DND-41 (cell line): Measurements from ENCODE around the gene TMEM132D.

Experiments
- ATAC-seq: fragments of 200-7000 bp; cut with Tn5 transposase; 3 replicates; pipeline ENCODE4 v1.9.1; 2021; ENCODE audit warnings: low read depth; ENCODE audit not compliant: insufficient read depth
- DNase-seq: peaks from one replicate; pipeline ENCODE4 v3.0.0-alpha.2; 2020
- H2AFZ ChIP-seq: 2 replicates; pipeline ENCODE4 v1.6.0; 2012; ENCODE audit warnings: low read depth, low read length
- H3K27ac ChIP-seq: 2 replicates; pipeline ENCODE4 v1.5.1; 2012; ENCODE audit warnings: low read length, inconsistent platforms
- H3K27me3 ChIP-seq: fragments of 200-600 bp; sonication (generic); 2 replicates; pipeline ENCODE4 v1.6.0; 2012; ENCODE audit warnings: low read length, mild to moderate bottlenecking, inconsistent platforms; ENCODE audit not compliant: insufficient read depth, poor library complexity
- H3K36me3 ChIP-seq: 2 replicates; pipeline ENCODE4 v1.5.1; 2012; ENCODE audit warnings: low read length, inconsistent platforms; ENCODE audit not compliant: insufficient read depth
- H3K4me1 ChIP-seq: 2 replicates; pipeline ENCODE4 v1.5.1; 2012; ENCODE audit warnings: mild to moderate bottlenecking, low read length; ENCODE audit not compliant: insufficient read depth
- H3K4me2 ChIP-seq: 2 replicates; pipeline ENCODE4 v1.6.0; 2012; ENCODE audit warnings: mild to moderate bottlenecking, moderate library complexity, low read length, inconsistent platforms; ENCODE audit not compliant: insufficient read depth
- H3K4me3 ChIP-seq, 2 experiments: fragments of 200-600 bp in 1 of 2; shearing (Covaris generic) in 1 of 2; 2 replicates each; pipeline ENCODE4 v1.5.1; 2012 to 2016; ENCODE audit warnings: inconsistent platforms in 2 of 2, low read length in 2 of 2, mild to moderate bottlenecking in 2 of 2, low read depth in 1 of 2, moderate library complexity in 1 of 2
- H3K79me2 ChIP-seq: 2 replicates; pipeline ENCODE4 v1.6.0; 2012; ENCODE audit warnings: low read length, inconsistent platforms; ENCODE audit not compliant: insufficient read depth
- H3K9ac ChIP-seq: 2 replicates; pipeline ENCODE4 v1.6.0; 2012; ENCODE audit warnings: low read depth, mild to moderate bottlenecking, inconsistent platforms, low read length, moderate library complexity
- H3K9me3 ChIP-seq: 2 replicates; pipeline ENCODE4 v1.5.1; 2012; ENCODE audit warnings: low read length, moderate library complexity, mild to moderate bottlenecking, inconsistent platforms; ENCODE audit not compliant: insufficient read depth, severe bottlenecking
- H4K20me1 ChIP-seq: 2 replicates; pipeline ENCODE4 v1.6.0; 2012; ENCODE audit warnings: low read length; ENCODE audit not compliant: insufficient read depth
- CTCF ChIP-seq: IDR thresholded peaks from 2 replicates; pipeline ENCODE4 v1.5.1; 2012; ENCODE audit warnings: borderline replicate concordance, low read length, moderate library complexity, mild to moderate bottlenecking; ENCODE audit not compliant: poor library complexity, severe bottlenecking; ENCODE audit errors: extremely low read depth
- EZH2 ChIP-seq: IDR thresholded peaks from 3 replicates; pipeline ENCODE4 v1.6.1; 2012; ENCODE audit warnings: borderline replicate concordance, low read depth, mild to moderate bottlenecking, moderate library complexity, low read length, inconsistent platforms; ENCODE audit not compliant: severe bottlenecking

The TMEM132D gene

GRCh38 chr12:129696926-129697325, 206.9 kb downstream of the TMEM132D start:
- DNase-seq (no peak), ATAC-seq (no peak)
- no peaks in the 10 kb centered on the region for H3K36me3 ChIP-seq
- no peaks in the 10 kb centered on the region for H3K9me3 ChIP-seq
- H3K4me1 ChIP-seq = no peaks in the 10 kb centered on the region
- H3K9ac ChIP-seq = no peak overlapping the region
- no peaks in the 10 kb centered on the region for H3K27me3 ChIP-seq
- no peak overlapping the region for H3K4me2 ChIP-seq
- H3K4me3 ChIP-seq = no peak overlapping the region
- TF ChIP-seq EZH2 (no peak), CTCF (no peak)
- no peak overlapping the region for H2AFZ ChIP-seq
- no peaks in the 10 kb centered on the region for H4K20me1 ChIP-seq
- no peak overlapping the region for H3K27ac ChIP-seq
- H3K79me2 ChIP-seq = no peaks in the 10 kb centered on the region

GRCh38 chr12:129696405-129696804, 207.4 kb downstream of the TMEM132D start:
- no peak for ATAC-seq
- no peak overlapping the region for H3K4me3 ChIP-seq

GRCh38 chr12:129693731-129694130, 210.1 kb downstream of the TMEM132D start:
- H3K4me1 ChIP-seq = no peaks in the 10 kb centered on the region
- H3K36me3 ChIP-seq = no peaks in the 10 kb centered on the region
- no peaks in the 10 kb centered on the region for H4K20me1 ChIP-seq
- no peak for DNase-seq
- no peak overlapping the region for H3K4me2 ChIP-seq
- no peaks in the 10 kb centered on the region for H3K27me3 ChIP-seq
- ATAC-seq = no peak
- no peak overlapping the region for H3K4me3 ChIP-seq
- no peak overlapping the region for H2AFZ ChIP-seq
- no peak overlapping the region for H3K27ac ChIP-seq
- no peak overlapping the region for H3K9ac ChIP-seq
- TF ChIP-seq EZH2 (no peak), CTCF (no peak)
- peaks cover 5% of the 10 kb centered on the region for H3K9me3 ChIP-seq
- H3K79me2 ChIP-seq = no peaks in the 10 kb centered on the region

More at GRCh38 chr12:129696405-129696804, 207.4 kb downstream of the TMEM132D start:
- no peak overlapping the region for H2AFZ ChIP-seq
- H3K9ac ChIP-seq = no peak overlapping the region
- no peak for DNase-seq
- no peaks in the 10 kb centered on the region for H4K20me1 ChIP-seq
- H3K79me2 ChIP-seq = no peaks in the 10 kb centered on the region
- no peaks in the 10 kb centered on the region for H3K9me3 ChIP-seq
- H3K27me3 ChIP-seq = no peaks in the 10 kb centered on the region
- no peak for TF ChIP-seq EZH2
- no peak for TF ChIP-seq CTCF
- no peak overlapping the region for H3K4me2 ChIP-seq
- no peaks in the 10 kb centered on the region for H3K4me1 ChIP-seq
- H3K27ac ChIP-seq = no peak overlapping the region
- no peaks in the 10 kb centered on the region for H3K36me3 ChIP-seq

GRCh38 chr12:129687731-129688130, 216.1 kb downstream of the TMEM132D start:
- no peaks in the 10 kb centered on the region for H3K36me3 ChIP-seq
- peaks cover 19% of the 10 kb centered on the region for H3K9me3 ChIP-seq
- no peak for DNase-seq
- H3K4me2 ChIP-seq = no peak overlapping the region
- H3K27me3 ChIP-seq = no peaks in the 10 kb centered on the region
- H4K20me1 ChIP-seq = no peaks in the 10 kb centered on the region
- H3K4me3 ChIP-seq = no peak overlapping the region
- no peak overlapping the region for H3K9ac ChIP-seq
- ATAC-seq = no peak
- no peak overlapping the region for H2AFZ ChIP-seq
- no peaks in the 10 kb centered on the region for H3K4me1 ChIP-seq
- TF ChIP-seq EZH2 = no peak
- TF ChIP-seq CTCF = no peak
- no peak overlapping the region for H3K27ac ChIP-seq
- H3K79me2 ChIP-seq = no peaks in the 10 kb centered on the region
